ENCODE measurements around the gene ARHGAP9. TPM values are rescaled to one million over a fixed set of nuclear protein-coding genes. Genes with fewer than 3 reads are reported as not detected.

The ARHGAP9 gene
- total RNA-seq, 1 donor from 2014 or later = not detected

- DNase-seq (ENCODE audit: low read depth) = no peak
Observed at GRCh38 chr12:57491393-57492280, 12.0 kb upstream of the ARHGAP9 start.

GRCh38 chr12:57490126-57490525 is 10.5 kb upstream of the ARHGAP9 start:
- DNase-seq (ENCODE audit: low read depth) = no peak

GRCh38 chr12:57489157-57489641 is 9.5 kb upstream of the ARHGAP9 start:
- DNase-seq (ENCODE audit: low read depth) = peak; percentile 20

- no peak for DNase-seq (ENCODE audit: low read depth)
Observed at GRCh38 chr12:57488402-57489156, 8.9 kb upstream of the ARHGAP9 start.

GRCh38 chr12:57487597-57488401 is 8.1 kb upstream of the ARHGAP9 start, which contains the start of gene MARS1:
MARS1 (plus strand) TSS chr12:57488068; CDS start chr12:57488091, 23 bp downstream.
- DNase-seq (ENCODE audit: low read depth) = peak; percentile 96

GRCh38 chr12:57487055-57487596 is 7.5 kb upstream of the ARHGAP9 start:
- no peak for DNase-seq (ENCODE audit: low read depth)

- DNase-seq (ENCODE audit: low read depth) = no peak
Observed at GRCh38 chr12:57485695-57486094, 6.0 kb upstream of the ARHGAP9 start.

GRCh38 chr12:57483466-57483865 is 3.8 kb upstream of the ARHGAP9 start:
- peak; percentile 72 for DNase-seq (ENCODE audit: low read depth)

GRCh38 chr12:57481671-57482070 is 2.0 kb upstream of the ARHGAP9 start:
- no peak for DNase-seq (ENCODE audit: low read depth)

GRCh38 chr12:57479043-57479375 is 657 bp downstream of the ARHGAP9 start:
- DNase-seq (ENCODE audit: low read depth) = no peak

GRCh38 chr12:57477710-57478681 is 1.7 kb downstream of the ARHGAP9 start:
- no peak for DNase-seq (ENCODE audit: low read depth)

GRCh38 chr12:57476993-57477709 is 2.5 kb downstream of the ARHGAP9 start:
- no peak for DNase-seq (ENCODE audit: low read depth)

- DNase-seq (ENCODE audit: low read depth) = no peak
Observed at GRCh38 chr12:57476162-57476992, 3.3 kb downstream of the ARHGAP9 start.

GRCh38 chr12:57475271-57476161 is 4.2 kb downstream of the ARHGAP9 start:
- DNase-seq (ENCODE audit: low read depth) = no peak

GRCh38 chr12:57474862-57475261 is 4.8 kb downstream of the ARHGAP9 start:
- no peak for DNase-seq (ENCODE audit: low read depth)

- no peak for DNase-seq (ENCODE audit: low read depth)
Observed at GRCh38 chr12:57474430-57474829, 5.2 kb downstream of the ARHGAP9 start.

- DNase-seq (ENCODE audit: low read depth) = no peak
Observed at GRCh38 chr12:57473886-57474285, 5.8 kb downstream of the ARHGAP9 start.

GRCh38 chr12:57473392-57473791 is 6.3 kb downstream of the ARHGAP9 start:
- no peak for DNase-seq (ENCODE audit: low read depth)
